Heart right ventricle (tissue), 16 donors: ENCODE measurements around the gene GAMT. TPM values are rescaled to one million over a fixed set of nuclear protein-coding genes. Genes with fewer than 3 reads are reported as not detected.

ENCODE experiments used
- ATAC-seq, 8 donors: fragments of 200-7000 bp; cut with Tn5 transposase; one replicate each; pipeline ENCODE4 v1.9.1; 2020; ENCODE audit warnings: mild to moderate bottlenecking in 8 of 8, moderate library complexity in 8 of 8, moderate number of reproducible peaks in 1 of 8
- DNase-seq, 2 donors: peaks; one replicate each; pipeline ENCODE4 v3.0.0-alpha.2; 2020
- H3K27ac ChIP-seq, 10 donors: fragments of 200-600 bp; sonication (generic) in 2 of 10; one replicate each; pipeline versions ENCODE4 v1.5.0 to v1.8.0; 2020 to 2022; ENCODE audit warnings: mild to moderate bottlenecking in 3 of 10
- H3K27me3 ChIP-seq, 7 donors: fragments of 200-600 bp; one replicate each; pipeline ENCODE4 v1.8.0; 2021 to 2022; ENCODE audit warnings: mild to moderate bottlenecking in 2 of 7
- H3K36me3 ChIP-seq, 9 donors: fragments of 200-600 bp; sonication (generic) in 1 of 9; one replicate each; pipeline versions ENCODE4 v1.5.0 to v1.8.0; 2020 to 2022; ENCODE audit warnings: mild to moderate bottlenecking in 2 of 9
- H3K4me1 ChIP-seq, 9 donors: fragments of 200-600 bp; sonication (generic) in 1 of 9; one replicate each; pipeline versions ENCODE4 v1.5.0 to v1.8.0; 2020 to 2022; ENCODE audit warnings: mild to moderate bottlenecking in 4 of 9
- H3K4me3 ChIP-seq, 10 donors: fragments of 200-600 bp; sonication (generic) in 2 of 10; one replicate each; pipeline versions ENCODE4 v1.5.0 to v1.8.0; 2020 to 2022; ENCODE audit warnings: mild to moderate bottlenecking in 7 of 10, moderate library complexity in 2 of 10
- H3K9me3 ChIP-seq, 11 donors: fragments of 200-600 bp in 10 of 11; sonication (generic) in 2 of 11; one replicate each; pipeline versions ENCODE4 v1.5.0 to v1.8.0; 2013 to 2022; ENCODE audit warnings: mild to moderate bottlenecking in 2 of 11, control low read depth in 1 of 11, moderate library complexity in 1 of 11
- CTCF ChIP-seq, 9 donors: fragments of 200-600 bp; sonication (generic) in 2 of 9; IDR thresholded peaks; one replicate each; pipeline versions ENCODE4 v1.5.0 to v1.8.0; 2021 to 2022; ENCODE audit warnings: antibody characterized with exemption in 9 of 9, mild to moderate bottlenecking in 5 of 9, moderate library complexity in 1 of 9
- WGBS, 2 donors: extraction: QIAGEN DNeasy Blood & Tissue Kit; methylation state at CpG; one replicate each; pipeline ENCODE4 v1.1.7; 2013; ENCODE audit warnings: inconsistent platforms in 1 of 2; 5-methylcytosine and 5-hydroxymethylcytosine counted together
- intact Hi-C, 10 donors: fragments of 100-400 bp; cut with DNase I; formaldehyde crosslinking; loops; one replicate each; pipeline versions ENCODE4 v1.11.1 to v1.14.2; 2022
- polyA plus RNA-seq, 2 donors: library from polyadenylated mRNA; stranded (reverse); fragments of 200-250 nt; gene quantifications; one replicate each; pipeline ENCODE4 v1.2.3, GENCODE V29; 2013
- total RNA-seq, 10 donors: library from RNA; stranded (reverse); fragmentation: NEBNext Ultra II Directional in 3 of 10; extraction: Animal tissue kit (Norgen Biotek cat#: 25700) in 3 of 10; gene quantifications; one replicate each; pipeline versions ENCODE4 v1.2.1 to v1.2.4, GENCODE V29; 2021 to 2023
- donor health status: Arrhythmogenic right ventricular cardiomyopathy.
- donor health status: ischemic (EF 13 %, LVEDD 7.1; RV severe dilation, severe dysfunction).
- donor health status: healthy with polysubstance abuse.
- donor health status: DM: no; HTN: yes; CAD: no.
- donor health status: DM: no; HTN: no; CAD: no.
- donor health status: ischemic (EF 25% LVEDD 6.9; RV normal size, moderate dysfunction).
- donor health status: ischemic (EF 25% LVEDD 5.7; RV mildly dilated, moderate dysfunction).
- donor health status: healthy.
- donor health status: DM: yes; HTN: yes; CAD: no.
- donor health status: Ischemic cardiomyopathy.
- donor health status: ischemic (EF 35%, LVEDD 5.7; RV mildly dilated, moderate dysfunction).
- donor health status: nonischemic (EF 11% LVEDD 7.7; RV severe dilation, severe dysfunction).
- donor health status: DM: yes; HTN: yes; CAD: no.
- donor health status: PGD.
- donor health status: ischemic (EF 29% LVEDD 5.4; RV normal size, mild dysfunction).
- donor health status: nonischemic (EF 23%, LVEDD 6.1; RV moderate dilation, normal function).

GAMT gene
- total and polyA plus RNA-seq, 12 donors, result 30.8 to 260 (median 72.1) TPM

DNA sequence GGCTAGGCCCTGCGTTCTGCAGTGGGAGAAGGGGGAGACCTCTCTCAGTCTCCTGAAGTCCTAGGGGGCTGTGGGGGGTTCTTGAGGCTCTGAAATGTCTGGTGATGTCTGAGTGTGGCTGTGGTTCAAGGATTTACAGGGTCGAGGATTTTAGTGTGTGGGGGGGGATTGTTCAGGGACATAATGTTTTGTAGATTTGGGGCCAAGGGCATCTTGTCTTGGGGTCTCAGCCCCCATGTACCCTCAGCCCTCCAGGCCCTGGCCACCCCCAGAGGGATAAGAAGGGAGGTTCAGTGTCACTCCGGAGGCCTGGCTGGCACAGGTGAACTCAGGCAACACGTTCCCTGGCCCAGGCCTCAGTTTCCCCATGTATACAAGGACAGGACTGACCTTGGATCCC is 46.2 kb upstream of the GAMT start:
- no peak for TF ChIP-seq CTCF (IDR thresholded peaks at IDR 0.05)
- ATAC-seq (no peak), DNase-seq (no peak)
- Histone ChIP-seq H3K4me3 (no peak overlapping the region), H3K4me1 (peaks cover 8 to 26% (median 23%) of the 10 kb centered on the region in 9 donors), H3K36me3 (peaks cover 0 to 11% (median 0%) of the 10 kb centered on the region in 9 donors), H3K9me3 (no peaks in the 10 kb centered on the region), H3K27ac (no peak overlapping the region), H3K27me3 (peaks cover 43 to 77% (median 72%) of the 10 kb centered on the region in 7 donors)
- intact Hi-C loops, result loop anchor here in 2 of 10 donors (10.0 kb wide), 1 partner anchor 67 kb away; the partner anchor contains the start of gene ADAMTSL5 (in 2 of the 2)
- WGBS, 2 donors, result 28 to 35% methylated on average over 4 of the region's 4 CpGs

DNA sequence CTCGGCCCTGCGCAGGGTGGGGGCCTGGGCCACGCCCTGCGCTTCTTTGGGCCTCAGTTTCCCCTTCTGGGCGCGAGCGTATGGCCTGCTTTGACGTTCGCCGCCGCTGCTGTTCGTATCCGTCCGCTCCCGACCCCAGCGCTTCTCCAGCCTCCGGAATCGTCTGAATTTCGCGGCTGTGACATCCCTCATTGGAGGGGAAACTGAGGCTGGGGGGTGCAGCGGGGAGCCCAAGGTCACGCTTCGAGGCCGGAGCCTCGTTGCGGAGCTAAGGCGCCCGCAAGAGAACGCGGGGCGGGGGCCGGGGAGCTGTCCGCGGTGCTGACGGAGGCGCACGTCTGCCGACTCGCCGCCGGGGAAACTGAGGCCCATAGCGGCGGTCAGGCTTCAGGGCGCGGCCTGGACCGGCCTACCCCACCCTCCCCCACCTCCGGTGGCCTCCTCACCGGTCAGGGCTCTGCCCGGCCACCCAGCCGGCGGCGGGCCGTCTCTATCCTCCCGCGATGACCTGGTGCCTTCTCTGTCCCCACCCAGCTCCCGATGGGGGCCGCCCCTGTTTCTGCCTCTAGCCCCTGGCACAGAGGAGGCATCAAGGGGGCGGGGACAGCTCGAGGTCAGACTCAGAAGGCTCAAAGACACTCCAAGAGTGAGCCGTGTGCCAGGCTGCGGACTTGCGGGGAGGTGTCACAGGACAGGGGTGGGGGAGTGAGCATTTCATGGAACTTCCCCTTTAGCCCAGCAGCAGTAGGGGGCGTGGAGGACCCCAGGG is 45.6 kb upstream of the GAMT start:
- Histone ChIP-seq H3K27ac (no peak overlapping the region), H3K4me1 (peaks cover 8 to 26% (median 23%) of the 10 kb centered on the region in 9 donors), H3K9me3 (no peaks in the 10 kb centered on the region), H3K4me3 (peak overlapping the region in 6 of 10 donors; percentile 5 to 49 (median 47)), H3K36me3 (peaks cover 0 to 17% (median 3%) of the 10 kb centered on the region in 9 donors), H3K27me3 (peaks cover 37 to 71% (median 66%) of the 10 kb centered on the region in 7 donors)
- DNase-seq (no peak), ATAC-seq (no peak)
- 2 to 4% methylated on average over 58 to 63 of the region's 63 CpGs for WGBS, 2 donors
- intact Hi-C loops, result loop anchor here in 2 of 10 donors (10.0 kb wide), 1 partner anchor 68 kb away; the partner anchor contains the start of gene ADAMTSL5 (in 2 of the 2)
- no peak for TF ChIP-seq CTCF (IDR thresholded peaks at IDR 0.05)

GRCh38 chr19:1445932-1446712 is 44.8 kb upstream of the GAMT start:
- H3K36me3 ChIP-seq, result peaks cover 0 to 25% (median 11%) of the 10 kb centered on the region in 9 donors
- no peak for TF ChIP-seq CTCF (IDR thresholded peaks at IDR 0.05)
- peaks cover 33 to 63% (median 58%) of the 10 kb centered on the region in 7 donors for H3K27me3 ChIP-seq
- H3K4me1 ChIP-seq, result peaks cover 8 to 26% (median 24%) of the 10 kb centered on the region in 9 donors
- no peak for DNase-seq
- peak in 1 of 8 donors; percentile 17 for ATAC-seq
- peak overlapping the region in 9 of 10 donors; percentile 5 to 57 (median 47) for H3K4me3 ChIP-seq
- no peak overlapping the region for H3K27ac ChIP-seq
- WGBS, 2 donors, result 1 to 2% methylated on average over 73 to 98 of the region's 99 CpGs
- intact Hi-C loops, result loop anchor here in 2 of 10 donors (10.0 kb wide), 1 partner anchor 69 kb away; the partner anchor contains the start of gene ADAMTSL5 (in 2 of the 2)
- H3K9me3 ChIP-seq, result no peaks in the 10 kb centered on the region
